ENCODE results near the gene AP1AR.
"Not testable (repeated sequence)": the region's sequence is repeated elsewhere in the genome, so short reads cannot be mapped to it uniquely, and the experiment has no call there.

AP1AR gene

DNA sequence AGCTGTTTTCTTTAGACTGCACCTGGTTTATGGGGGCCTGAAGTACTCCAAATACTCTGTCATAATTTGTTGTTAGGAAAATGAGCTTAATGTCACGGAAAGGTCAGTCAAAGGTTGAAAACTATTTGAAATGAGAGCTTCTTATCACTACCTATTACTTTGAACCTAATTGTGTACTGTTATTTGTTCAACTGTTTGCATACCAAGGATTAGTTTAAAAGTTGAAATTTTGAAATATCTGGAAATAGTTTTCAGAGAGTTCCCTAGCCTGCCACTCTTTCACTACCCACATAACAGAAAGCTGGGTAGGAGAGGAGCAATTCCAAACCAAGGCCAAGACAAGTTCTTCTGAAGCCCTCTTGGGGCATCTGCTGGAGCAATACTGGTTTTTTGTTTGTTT, 28.0 kb upstream of the AP1AR start:
- Histone ChIP-seq H3K4me1 (ENCODE audit: control insufficient read depth, insufficient read depth, low read length) (peaks cover 7% of the 10 kb centered on the region), H3K4me3 (ENCODE audit: low read length) (no peak overlapping the region), H3K36me3 (ENCODE audit: control insufficient read depth, insufficient read depth, low read length) (no peaks in the 10 kb centered on the region), H3K9me3 (ENCODE audit: control insufficient read depth, low read length) (no peaks in the 10 kb centered on the region), H3K27me3 (ENCODE audit: control insufficient read depth, insufficient read depth, low read length) (no peaks in the 10 kb centered on the region), H3K9ac (ENCODE audit: low read length) (no peak overlapping the region)

DNA sequence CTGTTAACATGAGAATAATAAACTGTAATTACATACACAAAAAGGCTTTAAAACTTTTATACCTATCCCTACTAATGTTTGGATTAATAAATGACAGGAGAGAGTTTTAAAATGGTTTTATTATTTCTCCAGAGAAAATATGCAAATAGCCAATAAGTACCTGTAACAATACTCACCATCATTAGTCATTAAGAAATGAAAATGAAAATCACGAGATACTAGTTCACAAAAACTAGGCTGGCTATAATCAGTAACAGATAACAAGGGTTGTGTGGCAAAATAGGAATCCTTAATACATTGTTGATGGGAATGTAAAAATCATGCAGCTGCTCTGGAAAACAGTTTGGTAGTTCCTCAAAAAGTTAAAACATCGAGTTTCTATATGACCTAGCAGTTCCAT, 25.2 kb upstream of the AP1AR start:
- no peak overlapping the region for H3K9ac ChIP-seq (ENCODE audit: low read length)
- H3K36me3 ChIP-seq (ENCODE audit: control insufficient read depth, insufficient read depth, low read length), result no peaks in the 10 kb centered on the region

DNA sequence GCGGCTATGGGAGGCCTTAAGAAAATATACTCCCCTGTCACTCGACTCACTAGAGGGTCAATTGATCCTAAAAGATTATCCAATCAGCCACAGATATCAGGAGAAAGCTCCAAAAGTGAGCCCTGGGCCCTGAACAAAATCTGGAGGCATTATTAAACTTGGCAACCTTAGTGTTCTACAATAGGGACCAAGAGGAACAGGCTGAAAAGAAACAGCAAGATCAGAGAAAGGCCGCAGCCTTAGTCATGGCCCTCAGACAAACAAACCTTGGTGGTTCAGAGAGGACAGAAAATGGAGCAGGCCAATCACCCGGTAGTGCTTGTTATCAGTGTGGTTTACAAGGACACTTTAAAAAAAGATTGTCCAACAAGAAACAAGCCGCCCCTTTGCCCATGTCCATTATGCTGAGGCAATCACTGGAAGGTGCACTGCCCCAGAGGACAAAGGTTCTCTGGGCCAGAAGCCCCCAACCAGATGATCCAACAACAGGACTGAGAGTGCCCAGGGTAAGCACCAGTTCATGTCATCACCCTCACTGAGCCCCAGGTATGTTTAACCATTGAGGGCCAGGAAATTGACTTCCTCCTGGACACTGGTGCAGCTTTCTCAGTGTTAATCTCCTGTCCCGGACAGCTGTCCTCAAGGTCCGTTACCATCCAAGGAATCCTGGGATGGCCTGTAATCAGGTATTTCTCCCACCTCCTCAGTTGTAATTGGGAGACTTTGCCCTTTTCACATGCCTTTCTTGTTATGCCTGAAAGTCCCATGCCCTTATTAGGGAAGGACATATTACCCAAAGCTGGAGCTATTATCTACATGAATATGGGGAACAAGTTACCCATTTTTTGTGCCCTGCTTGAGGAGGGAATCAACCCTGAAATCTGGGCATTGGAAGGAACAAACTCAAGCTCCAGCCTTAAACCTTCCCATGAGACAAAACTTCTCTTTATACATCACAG, 23.2 kb upstream of the AP1AR start:
- not testable (repeated sequence) for H3K4me1 ChIP-seq (ENCODE audit: control insufficient read depth, insufficient read depth, low read length); H3K36me3 ChIP-seq (ENCODE audit: control insufficient read depth, insufficient read depth, low read length); H3K4me3 ChIP-seq (ENCODE audit: low read length); H3K9me3 ChIP-seq (ENCODE audit: control insufficient read depth, low read length); H3K27me3 ChIP-seq (ENCODE audit: control insufficient read depth, insufficient read depth, low read length); H3K9ac ChIP-seq (ENCODE audit: low read length)

More for the DNA sequence above, 25.2 kb upstream of the AP1AR start:
- no peaks in the 10 kb centered on the region for H3K27me3 ChIP-seq (ENCODE audit: control insufficient read depth, insufficient read depth, low read length)
- no peak overlapping the region for H3K4me3 ChIP-seq (ENCODE audit: low read length)
- H3K4me1 ChIP-seq (ENCODE audit: control insufficient read depth, insufficient read depth, low read length), result no peaks in the 10 kb centered on the region
- H3K9me3 ChIP-seq (ENCODE audit: control insufficient read depth, low read length), result no peaks in the 10 kb centered on the region

DNA sequence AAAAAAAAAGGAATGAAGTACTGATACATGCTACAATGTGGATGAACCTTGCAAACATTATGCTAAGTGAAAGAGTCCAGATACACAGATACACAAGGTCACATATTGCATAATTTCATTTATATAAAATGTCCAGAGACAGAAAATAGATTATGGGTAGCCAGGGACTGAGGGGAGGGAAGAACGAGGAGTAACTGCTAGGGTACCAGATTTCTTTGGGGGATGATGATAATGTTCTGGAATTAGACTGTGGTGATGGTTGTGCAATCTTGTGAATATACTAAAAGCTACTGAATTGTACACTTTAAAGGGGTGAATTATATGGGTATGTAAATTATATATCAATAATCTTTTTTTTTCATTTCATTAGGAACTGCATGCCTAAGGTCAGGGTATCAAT, 20.8 kb upstream of the AP1AR start:
- H3K27me3 ChIP-seq (ENCODE audit: control insufficient read depth, insufficient read depth, low read length), result no peaks in the 10 kb centered on the region
- H3K4me1 ChIP-seq (ENCODE audit: control insufficient read depth, insufficient read depth, low read length), result no peaks in the 10 kb centered on the region
- H3K9ac ChIP-seq (ENCODE audit: low read length), result no peak overlapping the region
- H3K36me3 ChIP-seq (ENCODE audit: control insufficient read depth, insufficient read depth, low read length), result no peaks in the 10 kb centered on the region
- H3K9me3 ChIP-seq (ENCODE audit: control insufficient read depth, low read length), result no peaks in the 10 kb centered on the region
- no peak overlapping the region for H3K4me3 ChIP-seq (ENCODE audit: low read length)

DNA sequence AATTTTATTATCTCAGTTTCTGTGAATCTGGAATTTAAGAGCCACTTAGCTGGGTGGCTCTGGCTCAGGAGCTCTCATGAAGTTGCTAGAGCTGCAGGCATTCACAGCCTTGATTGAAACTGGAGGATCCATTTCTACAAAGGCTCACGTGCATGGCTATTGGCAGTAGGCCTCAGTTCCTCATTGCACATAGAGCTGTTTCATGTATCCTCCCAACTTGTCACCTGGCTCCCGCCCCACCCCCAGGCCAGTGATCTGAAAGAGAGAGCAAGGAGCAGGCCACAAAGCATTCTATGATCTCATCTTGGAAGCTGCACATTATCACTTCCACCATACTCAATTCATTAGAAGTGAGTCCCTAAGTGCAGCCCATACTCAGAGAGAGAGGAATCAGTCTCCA, 18.5 kb upstream of the AP1AR start:
- Histone ChIP-seq H3K4me1 (ENCODE audit: control insufficient read depth, insufficient read depth, low read length) (no peaks in the 10 kb centered on the region), H3K9ac (ENCODE audit: low read length) (no peak overlapping the region), H3K9me3 (ENCODE audit: control insufficient read depth, low read length) (no peaks in the 10 kb centered on the region), H3K36me3 (ENCODE audit: control insufficient read depth, insufficient read depth, low read length) (no peaks in the 10 kb centered on the region), H3K4me3 (ENCODE audit: low read length) (no peak overlapping the region), H3K27me3 (ENCODE audit: control insufficient read depth, insufficient read depth, low read length) (no peaks in the 10 kb centered on the region)

DNA sequence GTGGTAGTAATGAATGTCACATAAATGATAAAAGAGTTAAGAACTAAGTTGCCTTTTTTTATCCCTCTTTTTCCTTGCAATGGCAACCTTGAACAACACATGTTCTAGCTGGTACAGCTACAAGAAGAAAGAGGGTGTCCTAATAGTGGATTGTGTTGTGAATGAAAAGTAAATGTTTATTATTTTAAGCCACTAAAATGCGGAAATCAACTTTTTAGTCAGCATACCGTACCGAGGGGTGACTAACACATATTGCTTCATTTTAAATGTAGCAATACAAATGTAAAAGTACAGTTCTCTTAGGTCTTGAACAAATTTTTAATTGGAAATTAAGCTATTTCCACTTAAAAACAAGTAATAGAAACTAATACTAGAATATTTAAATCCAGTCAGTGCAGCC, 17.7 kb upstream of the AP1AR start:
- no peaks in the 10 kb centered on the region for H3K9me3 ChIP-seq (ENCODE audit: control insufficient read depth, low read length)
- H3K27me3 ChIP-seq (ENCODE audit: control insufficient read depth, insufficient read depth, low read length), result no peaks in the 10 kb centered on the region
- no peaks in the 10 kb centered on the region for H3K36me3 ChIP-seq (ENCODE audit: control insufficient read depth, insufficient read depth, low read length)
- H3K4me1 ChIP-seq (ENCODE audit: control insufficient read depth, insufficient read depth, low read length), result no peaks in the 10 kb centered on the region
- H3K9ac ChIP-seq (ENCODE audit: low read length), result no peak overlapping the region
- no peak overlapping the region for H3K4me3 ChIP-seq (ENCODE audit: low read length)

DNA sequence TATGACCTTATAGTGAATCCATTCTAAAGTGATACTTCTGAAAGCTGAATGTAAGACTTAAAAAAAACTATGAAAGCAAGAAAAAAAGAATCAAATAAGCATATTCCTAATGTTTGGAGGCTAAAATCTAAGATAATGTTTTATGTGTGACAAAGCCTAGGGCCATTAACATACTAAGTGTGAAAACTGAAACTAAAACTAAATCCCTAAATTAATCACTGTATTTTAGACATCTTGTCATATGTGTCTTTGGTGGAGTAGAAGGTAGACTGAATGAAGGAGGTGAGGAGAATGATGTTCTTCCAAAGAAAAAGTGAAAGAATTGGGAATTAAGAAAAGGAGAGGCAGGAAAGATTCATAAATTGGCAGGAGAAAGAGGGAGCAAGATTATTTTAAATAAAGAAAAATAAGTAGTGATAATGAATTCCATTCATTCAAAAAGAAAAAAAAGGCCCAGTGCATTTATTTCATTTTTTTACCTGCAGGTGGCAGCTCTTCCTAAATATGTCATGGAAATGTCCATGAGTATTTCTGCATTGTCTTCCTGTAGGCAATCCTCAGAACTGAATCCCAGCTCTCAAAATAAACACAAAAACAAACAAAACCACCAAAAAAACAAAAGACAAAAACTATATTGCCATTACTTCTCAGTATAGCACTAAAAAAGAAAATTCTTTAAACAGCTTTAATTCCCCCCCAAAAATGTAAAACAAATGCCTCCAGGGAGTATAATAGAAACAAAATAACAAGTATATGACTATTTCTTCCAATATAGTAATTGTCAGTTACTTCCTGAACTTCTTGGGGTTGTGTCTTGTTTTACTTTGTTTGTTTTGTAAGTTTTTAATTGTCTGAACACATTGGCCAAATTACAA, 17.0 kb upstream of the AP1AR start:
- H3K36me3 ChIP-seq (ENCODE audit: control insufficient read depth, insufficient read depth, low read length), result no peaks in the 10 kb centered on the region
- H3K9me3 ChIP-seq (ENCODE audit: control insufficient read depth, low read length), result no peaks in the 10 kb centered on the region
- no peak overlapping the region for H3K4me3 ChIP-seq (ENCODE audit: low read length)
- H3K27me3 ChIP-seq (ENCODE audit: control insufficient read depth, insufficient read depth, low read length), result no peaks in the 10 kb centered on the region
- H3K4me1 ChIP-seq (ENCODE audit: control insufficient read depth, insufficient read depth, low read length), result no peaks in the 10 kb centered on the region
- H3K9ac ChIP-seq (ENCODE audit: low read length), result no peak overlapping the region

DNA sequence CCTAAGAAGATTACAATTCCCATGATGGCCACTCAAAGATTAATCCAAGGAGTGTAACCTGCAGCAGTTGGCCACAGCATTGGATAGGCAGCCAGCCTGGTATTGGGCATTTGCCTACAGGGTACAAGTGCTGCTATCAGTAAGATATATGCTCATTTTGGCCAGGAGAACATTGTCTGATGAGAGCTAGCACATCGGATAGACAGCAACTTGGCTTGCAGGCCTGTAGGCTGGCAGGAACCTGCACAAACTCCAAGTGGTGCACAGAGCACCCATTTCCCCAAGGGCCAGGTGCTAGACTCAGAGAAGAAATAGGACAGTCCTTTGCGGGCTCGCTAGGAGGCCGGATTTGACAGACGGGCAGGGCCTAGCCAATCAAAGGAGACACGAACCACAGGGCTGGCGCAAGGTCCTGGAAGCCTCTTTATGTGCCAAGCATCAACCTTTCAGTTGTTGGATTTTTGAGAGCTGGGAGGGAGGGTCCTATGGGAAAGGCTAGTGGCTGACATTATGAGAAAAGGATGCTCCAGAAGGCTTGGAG, 11.7 kb upstream of the AP1AR start:
- H3K4me3 ChIP-seq (ENCODE audit: low read length), result no peak overlapping the region

DNA sequence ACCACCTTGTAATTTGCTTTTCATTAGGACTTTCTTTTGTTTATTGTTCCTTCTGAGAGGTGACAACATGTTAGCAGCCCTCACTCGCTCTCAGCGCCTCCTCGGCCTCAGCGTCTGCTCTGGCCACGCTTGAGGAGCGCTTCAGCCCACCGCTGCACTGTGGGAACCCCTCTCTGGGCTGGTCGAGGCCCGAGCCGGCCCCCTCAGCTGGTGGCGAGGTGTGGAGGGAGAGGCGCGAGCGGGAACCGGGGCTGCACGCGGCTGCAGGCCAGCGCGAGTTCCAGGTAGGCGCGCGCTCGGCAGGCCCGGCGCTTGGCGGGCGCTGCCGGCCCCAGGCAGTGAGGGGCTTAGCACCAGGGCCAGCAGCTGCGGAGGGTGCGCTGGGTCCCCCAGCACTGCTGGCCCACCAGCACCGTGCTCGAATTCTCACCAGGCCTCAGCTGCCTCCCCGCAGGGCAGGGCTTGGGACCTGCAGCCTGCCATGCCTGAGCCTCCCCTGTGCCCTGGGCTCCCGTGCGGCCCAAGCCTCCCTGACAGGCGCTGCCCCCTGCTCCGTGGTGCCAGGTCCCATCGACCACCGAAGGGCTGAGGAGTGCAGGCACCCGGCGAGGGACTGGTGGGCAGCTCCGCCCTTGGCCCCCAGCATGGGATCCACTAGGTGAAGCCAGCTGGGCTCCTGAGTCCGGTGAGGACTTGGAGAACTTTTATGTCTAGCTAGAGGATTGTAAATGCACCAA, 9.2 kb upstream of the AP1AR start:
- no peak overlapping the region for H3K4me3 ChIP-seq (ENCODE audit: low read length)
- H3K27me3 ChIP-seq (ENCODE audit: control insufficient read depth, insufficient read depth, low read length), result no peaks in the 10 kb centered on the region
- H3K36me3 ChIP-seq (ENCODE audit: control insufficient read depth, insufficient read depth, low read length), result no peaks in the 10 kb centered on the region
- H3K4me1 ChIP-seq (ENCODE audit: control insufficient read depth, insufficient read depth, low read length), result no peaks in the 10 kb centered on the region
- H3K9ac ChIP-seq (ENCODE audit: low read length), result no peak overlapping the region
- H3K9me3 ChIP-seq (ENCODE audit: control insufficient read depth, low read length), result no peaks in the 10 kb centered on the region

More for the DNA sequence above, 11.7 kb upstream of the AP1AR start:
- Histone ChIP-seq H3K27me3 (ENCODE audit: control insufficient read depth, insufficient read depth, low read length) (no peaks in the 10 kb centered on the region), H3K4me1 (ENCODE audit: control insufficient read depth, insufficient read depth, low read length) (no peaks in the 10 kb centered on the region), H3K9me3 (ENCODE audit: control insufficient read depth, low read length) (no peaks in the 10 kb centered on the region), H3K36me3 (ENCODE audit: control insufficient read depth, insufficient read depth, low read length) (no peaks in the 10 kb centered on the region), H3K9ac (ENCODE audit: low read length) (no peak overlapping the region)

DNA sequence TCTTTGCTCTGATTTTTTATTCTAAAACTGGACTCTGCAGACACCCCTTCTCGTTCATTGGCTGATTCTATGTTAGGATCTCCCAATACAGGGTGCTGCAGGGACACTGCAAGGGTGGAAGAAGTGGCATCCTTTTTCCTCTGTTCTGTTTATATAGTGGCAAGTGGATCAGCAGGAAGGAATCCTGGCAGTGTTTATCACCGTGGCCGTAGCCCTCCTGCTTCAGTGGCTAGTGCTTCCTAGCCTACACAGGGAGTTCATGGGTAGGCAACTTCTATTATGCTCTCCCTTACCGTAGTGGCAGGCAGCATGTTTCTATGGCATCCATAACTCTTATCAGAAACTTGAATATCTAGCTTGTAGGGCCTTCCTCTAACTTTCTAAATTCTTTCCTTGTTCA, 6.4 kb upstream of the AP1AR start:
- H3K9ac ChIP-seq (ENCODE audit: low read length), result no peak overlapping the region
- H3K9me3 ChIP-seq (ENCODE audit: control insufficient read depth, low read length), result no peaks in the 10 kb centered on the region
- H3K4me1 ChIP-seq (ENCODE audit: control insufficient read depth, insufficient read depth, low read length), result no peaks in the 10 kb centered on the region
- H3K4me3 ChIP-seq (ENCODE audit: low read length), result no peak overlapping the region
- H3K36me3 ChIP-seq (ENCODE audit: control insufficient read depth, insufficient read depth, low read length), result no peaks in the 10 kb centered on the region
- H3K27me3 ChIP-seq (ENCODE audit: control insufficient read depth, insufficient read depth, low read length), result no peaks in the 10 kb centered on the region

DNA sequence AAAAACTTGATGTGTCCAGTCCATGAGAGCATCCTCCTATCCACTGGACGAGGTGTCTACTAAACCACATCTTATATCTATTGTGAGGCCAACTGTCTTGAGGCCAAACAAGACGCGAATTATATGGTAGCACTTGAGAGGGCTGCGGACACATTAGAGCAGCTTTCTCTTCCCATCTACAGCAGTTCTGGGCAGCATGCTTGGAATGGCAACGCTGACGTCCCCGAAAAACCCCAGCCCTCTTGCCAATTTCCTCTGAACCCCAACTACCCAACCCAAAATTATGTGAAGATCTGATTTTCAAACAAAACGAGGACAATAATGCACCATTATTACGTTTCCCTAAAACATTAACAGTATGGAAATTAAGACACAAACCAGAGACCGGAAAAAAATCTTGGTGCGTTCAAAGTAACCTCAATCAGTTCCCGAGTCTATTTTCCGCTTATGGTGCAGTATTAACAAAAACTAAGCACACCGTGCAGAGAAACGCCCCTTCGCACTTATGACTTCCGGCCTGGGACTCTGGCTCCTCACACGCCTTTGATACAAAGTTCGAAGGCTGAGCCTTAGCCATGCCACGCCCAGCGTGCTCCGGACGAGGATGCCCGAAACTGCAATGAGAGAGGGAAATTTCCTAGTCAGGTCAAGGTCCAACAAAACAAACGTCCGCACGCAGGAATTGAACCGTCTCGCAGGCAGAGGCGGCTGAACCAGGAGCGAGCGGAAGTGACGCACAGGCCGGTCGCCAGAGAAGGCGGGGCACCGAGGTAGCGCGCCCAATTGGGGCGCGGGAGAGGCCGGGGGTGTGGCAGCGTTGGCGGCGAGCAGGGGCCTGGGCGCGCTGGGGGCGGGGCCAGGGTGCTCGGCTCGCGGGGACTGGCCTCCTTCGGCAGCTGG, 458 bp upstream of the AP1AR start:
- peak overlapping the region; percentile 71 for H3K4me3 ChIP-seq (ENCODE audit: low read length)
- H3K9me3 ChIP-seq (ENCODE audit: control insufficient read depth, low read length), result no peaks in the 10 kb centered on the region
- peak overlapping the region; percentile 94 for H3K9ac ChIP-seq (ENCODE audit: low read length)
- H3K27me3 ChIP-seq (ENCODE audit: control insufficient read depth, insufficient read depth, low read length), result no peaks in the 10 kb centered on the region
- no peaks in the 10 kb centered on the region for H3K4me1 ChIP-seq (ENCODE audit: control insufficient read depth, insufficient read depth, low read length)
- H3K36me3 ChIP-seq (ENCODE audit: control insufficient read depth, insufficient read depth, low read length), result no peaks in the 10 kb centered on the region
